Nephron progenitor cell (in vitro differentiated cells): ENCODE measurements around the gene CUBN.

Experiments used
- DNase-seq: peaks from one replicate; pipeline ENCODE4 v3.0.0; 2021
- H3K27ac Mint-ChIP-seq: 2 replicates; pipeline ENCODE4 v1.8.0; 2021; ENCODE audit warnings: mild to moderate bottlenecking, moderate library complexity, mixed read lengths
- H3K27me3 Mint-ChIP-seq: 2 replicates; pipeline ENCODE4 v1.8.0; 2021; ENCODE audit warnings: mild to moderate bottlenecking, low read depth, mixed read lengths; ENCODE audit not compliant: poor library complexity
- H3K36me3 Mint-ChIP-seq: 2 replicates; pipeline ENCODE4 v1.8.0; 2021; ENCODE audit warnings: low read depth, mixed read lengths
- H3K4me1 Mint-ChIP-seq: 2 replicates; pipeline ENCODE4 v1.8.0; 2021; ENCODE audit warnings: mixed read lengths
- H3K4me3 Mint-ChIP-seq: 2 replicates; pipeline ENCODE4 v1.8.0; 2021; ENCODE audit warnings: mild to moderate bottlenecking, moderate library complexity, mixed read lengths
- H3K9me3 Mint-ChIP-seq: 2 replicates; pipeline ENCODE4 v1.8.0; 2021; ENCODE audit warnings: mild to moderate bottlenecking, moderate library complexity, mixed read lengths
- CTCF ChIP-seq: fragments of 200-600 bp; sonication (generic); IDR thresholded peaks from 2 replicates; pipeline ENCODE4 v1.5.0; 2021; ENCODE audit warnings: antibody characterized with exemption

CUBN gene

GRCh38 chr10:16853201-16853600, 276.4 kb downstream of the CUBN start:
- H3K4me1 Mint-ChIP-seq = peaks cover 18% of the 10 kb centered on the region
- H3K27me3 Mint-ChIP-seq = peaks cover 3% of the 10 kb centered on the region
- H3K9me3 Mint-ChIP-seq = no peaks in the 10 kb centered on the region
- DNase-seq = no peak
- no peak overlapping the region for H3K4me3 Mint-ChIP-seq
- TF ChIP-seq CTCF = peak; percentile 27
- no peaks in the 10 kb centered on the region for H3K36me3 Mint-ChIP-seq
- H3K27ac Mint-ChIP-seq = no peak overlapping the region

GRCh38 chr10:16852624-16853023, 277.0 kb downstream of the CUBN start:
- no peak for TF ChIP-seq CTCF
- Mint-ChIP-seq H3K4me1 (peaks cover 18% of the 10 kb centered on the region), H3K36me3 (no peaks in the 10 kb centered on the region), H3K4me3 (no peak overlapping the region), H3K27me3 (peaks cover 3% of the 10 kb centered on the region), H3K27ac (no peak overlapping the region), H3K9me3 (no peaks in the 10 kb centered on the region)
- DNase-seq = no peak

- Mint-ChIP-seq H3K36me3 (no peaks in the 10 kb centered on the region), H3K27me3 (peaks cover 3% of the 10 kb centered on the region), H3K27ac (no peak overlapping the region), H3K4me3 (no peak overlapping the region), H3K4me1 (peaks cover 11% of the 10 kb centered on the region), H3K9me3 (no peaks in the 10 kb centered on the region)
- no peak for TF ChIP-seq CTCF
- no peak for DNase-seq
These were observed 281.0 kb downstream of the CUBN start for GRCh38 chr10:16848562-16849154.

GRCh38 chr10:16847644-16848043, 282.0 kb downstream of the CUBN start:
- H3K27ac Mint-ChIP-seq = no peak overlapping the region
- TF ChIP-seq CTCF = no peak
- peaks cover 11% of the 10 kb centered on the region for H3K4me1 Mint-ChIP-seq
- H3K9me3 Mint-ChIP-seq = no peaks in the 10 kb centered on the region
- DNase-seq = no peak
- H3K27me3 Mint-ChIP-seq = peaks cover 3% of the 10 kb centered on the region
- H3K36me3 Mint-ChIP-seq = no peaks in the 10 kb centered on the region
- no peak overlapping the region for H3K4me3 Mint-ChIP-seq

- Mint-ChIP-seq H3K4me1 (peaks cover 11% of the 10 kb centered on the region), H3K4me3 (no peak overlapping the region), H3K36me3 (no peaks in the 10 kb centered on the region), H3K9me3 (no peaks in the 10 kb centered on the region), H3K27me3 (no peaks in the 10 kb centered on the region), H3K27ac (no peak overlapping the region)
- DNase-seq = no peak
- no peak for TF ChIP-seq CTCF
These were observed 284.4 kb downstream of the CUBN start for GRCh38 chr10:16845248-16845647.

GRCh38 chr10:16843252-16843870, 286.2 kb downstream of the CUBN start:
- Mint-ChIP-seq H3K4me1 (no peaks in the 10 kb centered on the region), H3K4me3 (no peak overlapping the region), H3K36me3 (no peaks in the 10 kb centered on the region), H3K27me3 (no peaks in the 10 kb centered on the region), H3K27ac (no peak overlapping the region), H3K9me3 (no peaks in the 10 kb centered on the region)
- DNase-seq = peak; percentile 23
- TF ChIP-seq CTCF = peak; percentile 56
